Natural killer cell (primary cell): Measurements from ENCODE around the gene CHST3. TPM values are rescaled to one million over a fixed set of nuclear protein-coding genes. Genes with fewer than 3 reads are reported as not detected.

Experiments used
- ATAC-seq, 3 donors: fragments of 150-1000 bp in 2 of 3; fragments of 200-7000 bp in 1 of 3; cut with Tn5 transposase; 1 replicate in 1 of 3; 2 replicates in 2 of 3; pipeline ENCODE4 v1.10.0; 2021; ENCODE audit warnings: mild to moderate bottlenecking in 2 of 3, moderate library complexity in 2 of 3
- DNase-seq, 2 donors: peaks; one replicate each; pipeline versions ENCODE4 v3.0.0 to v3.0.0-alpha.2; 2013 to 2021; ENCODE audit warnings: mixed read lengths in 1 of 2
- H3K27ac ChIP-seq: one replicate; pipeline ENCODE4 v1.5.1; 2013; ENCODE audit warnings: mild to moderate bottlenecking, low read length
- H3K27me3 ChIP-seq: one replicate; pipeline ENCODE4 v1.6.1; 2013; ENCODE audit warnings: low read length; ENCODE audit not compliant: control insufficient read depth, insufficient read depth
- H3K36me3 ChIP-seq: one replicate; pipeline ENCODE4 v1.6.1; 2013; ENCODE audit warnings: low read length; ENCODE audit not compliant: control insufficient read depth, insufficient read depth
- H3K4me1 ChIP-seq: one replicate; pipeline ENCODE4 v1.6.1; 2013; ENCODE audit warnings: low read length; ENCODE audit not compliant: control insufficient read depth, insufficient read depth
- H3K4me3 ChIP-seq: one replicate; pipeline ENCODE4 v1.5.1; 2013; ENCODE audit warnings: low read length
- H3K9me3 ChIP-seq: one replicate; pipeline ENCODE4 v1.6.1; 2013; ENCODE audit warnings: low read length; ENCODE audit not compliant: control insufficient read depth, insufficient read depth
- H3K27ac Mint-ChIP-seq, 2 donors: one replicate each; pipeline ENCODE4 v1.8.0; 2022; ENCODE audit warnings: mild to moderate bottlenecking in 2 of 2, mixed read lengths in 2 of 2, moderate library complexity in 1 of 2
- H3K27me3 Mint-ChIP-seq, 2 donors: one replicate each; pipeline ENCODE4 v1.8.0; 2022; ENCODE audit warnings: low read depth in 2 of 2, mixed read lengths in 2 of 2
- H3K36me3 Mint-ChIP-seq: one replicate; pipeline ENCODE4 v1.8.0; 2022; ENCODE audit warnings: mixed read lengths
- H3K4me1 Mint-ChIP-seq, 2 donors: one replicate each; pipeline ENCODE4 v1.8.0; 2022; ENCODE audit warnings: mixed read lengths in 2 of 2
- H3K4me3 Mint-ChIP-seq: one replicate; pipeline ENCODE4 v1.8.0; 2022; ENCODE audit warnings: mild to moderate bottlenecking, moderate library complexity, mixed read lengths
- H3K9me3 Mint-ChIP-seq, 2 donors: one replicate each; pipeline ENCODE4 v1.8.0; 2022; ENCODE audit warnings: mixed read lengths in 2 of 2
- CTCF ChIP-seq: fragments of 200-600 bp; IDR thresholded peaks from one replicate; pipeline ENCODE4 v1.8.0; 2022; ENCODE audit warnings: antibody characterized with exemption
- WGBS: methylation state at CpG from one replicate; pipeline ENCODE4 v1.1.7; 2013; ENCODE audit warnings: missing lambda C conversion rate; ENCODE audit not compliant: insufficient coverage; 5-methylcytosine and 5-hydroxymethylcytosine counted together
- intact Hi-C: fragments of 100-400 bp; cut with micrococcal nuclease; formaldehyde crosslinking; loops from one replicate; pipeline ENCODE4 v1.14.2; 2022
- total RNA-seq, 4 donors: library from RNA; stranded (reverse); fragments of 120-200 nt in 1 of 4; gene quantifications; one replicate each; pipeline versions ENCODE4 v1.2.3 to v1.2.4, GENCODE V29; 2013 to 2022

CHST3 gene
- total RNA-seq, 3 donors from 2014 or later (not counting 1 experiment from before 2014, with no cell fraction given): not detected

GRCh38 chr10:72010234-72010973, 46.2 kb downstream of the CHST3 start:
- no peak for TF ChIP-seq CTCF
- ATAC-seq (no peak), DNase-seq (no peak)
- Mint-ChIP-seq H3K27me3 (no peaks in the 10 kb centered on the region), H3K27ac (no peak overlapping the region), H3K4me3 (no peak overlapping the region), H3K36me3 (no peaks in the 10 kb centered on the region), H3K4me1 (no peaks in the 10 kb centered on the region), H3K9me3 (no peaks in the 10 kb centered on the region)
- Histone ChIP-seq H3K9me3 (no peaks in the 10 kb centered on the region), H3K4me1 (no peaks in the 10 kb centered on the region), H3K27ac (no peak overlapping the region), H3K36me3 (no peaks in the 10 kb centered on the region), H3K27me3 (no peaks in the 10 kb centered on the region), H3K4me3 (no peak overlapping the region)
- WGBS: 95% methylated on average over 6 of the region's 7 CpGs
- intact Hi-C loops: no loop called here

- 96% methylated on average over 9 of the region's 9 CpGs for WGBS
- no peaks in the 10 kb centered on the region for H3K9me3 ChIP-seq
- Mint-ChIP-seq H3K4me1 (no peaks in the 10 kb centered on the region), H3K4me3 (no peak overlapping the region), H3K9me3 (no peaks in the 10 kb centered on the region), H3K27ac (no peak overlapping the region), H3K27me3 (no peaks in the 10 kb centered on the region), H3K36me3 (no peaks in the 10 kb centered on the region)
- ATAC-seq (no peak), DNase-seq (no peak)
- H3K27ac ChIP-seq: no peak overlapping the region
- intact Hi-C loops: no loop called here
- H3K27me3 ChIP-seq: no peaks in the 10 kb centered on the region
- H3K36me3 ChIP-seq: no peaks in the 10 kb centered on the region
- no peak overlapping the region for H3K4me3 ChIP-seq
- H3K4me1 ChIP-seq: no peaks in the 10 kb centered on the region
- no peak for TF ChIP-seq CTCF
Observed at GRCh38 chr10:72011016-72011415, 46.8 kb downstream of the CHST3 start.

GRCh38 chr10:72011468-72011867, 47.3 kb downstream of the CHST3 start:
- no peak overlapping the region for H3K4me3 ChIP-seq
- TF ChIP-seq CTCF: no peak
- no peak overlapping the region for H3K4me3 Mint-ChIP-seq
- no peaks in the 10 kb centered on the region for H3K9me3 Mint-ChIP-seq
- no peaks in the 10 kb centered on the region for H3K4me1 Mint-ChIP-seq
- 92% methylated on average over 8 of the region's 8 CpGs for WGBS
- H3K27me3 ChIP-seq: no peaks in the 10 kb centered on the region
- no peak for DNase-seq
- H3K4me1 ChIP-seq: no peaks in the 10 kb centered on the region
- ATAC-seq: no peak
- H3K27me3 Mint-ChIP-seq: no peaks in the 10 kb centered on the region
- no peaks in the 10 kb centered on the region for H3K9me3 ChIP-seq
- no peak overlapping the region for H3K27ac Mint-ChIP-seq
- intact Hi-C loops: no loop called here
- H3K27ac ChIP-seq: no peak overlapping the region
- no peaks in the 10 kb centered on the region for H3K36me3 Mint-ChIP-seq
- no peaks in the 10 kb centered on the region for H3K36me3 ChIP-seq

GRCh38 chr10:72011976-72012512, 47.8 kb downstream of the CHST3 start:
- no peak for DNase-seq
- no peaks in the 10 kb centered on the region for H3K4me1 Mint-ChIP-seq
- H3K27me3 Mint-ChIP-seq: no peaks in the 10 kb centered on the region
- no peaks in the 10 kb centered on the region for H3K36me3 Mint-ChIP-seq
- no peaks in the 10 kb centered on the region for H3K27me3 ChIP-seq
- intact Hi-C loops: no loop called here
- H3K9me3 ChIP-seq: no peaks in the 10 kb centered on the region
- WGBS: 88% methylated on average over 6 of the region's 7 CpGs
- H3K36me3 ChIP-seq: no peaks in the 10 kb centered on the region
- H3K4me3 Mint-ChIP-seq: no peak overlapping the region
- TF ChIP-seq CTCF: no peak
- no peak for ATAC-seq
- H3K9me3 Mint-ChIP-seq: no peaks in the 10 kb centered on the region
- no peaks in the 10 kb centered on the region for H3K4me1 ChIP-seq
- no peak overlapping the region for H3K27ac ChIP-seq
- no peak overlapping the region for H3K4me3 ChIP-seq
- no peak overlapping the region for H3K27ac Mint-ChIP-seq
